ENCODE results near the gene AKR1C3.
"Not testable (repeated sequence)": the region's sequence is repeated elsewhere in the genome, so short reads cannot be mapped to it uniquely, and the experiment has no call there.

Gene AKR1C3

GRCh38 chr10:5094265-5095205, at the start of gene AKR1C3:
Gene AKR1C3, plus strand, starts transcription at chr10:5094414. Its CDS starts 31 bp downstream, at chr10:5094445.
- DNase-seq (ENCODE audit: low read depth), result no peak

- DNase-seq (ENCODE audit: low read depth), result no peak
Observed at GRCh38 chr10:5045095-5045494, 49.1 kb upstream of the AKR1C3 start.

- DNase-seq (ENCODE audit: low read depth), result no peak
Observed at GRCh38 chr10:5046410-5046809, 47.8 kb upstream of the AKR1C3 start.

GRCh38 chr10:5047055-5047454, 47.2 kb upstream of the AKR1C3 start:
- DNase-seq (ENCODE audit: low read depth), result not testable (repeated sequence)

GRCh38 chr10:5047912-5048628, 46.1 kb upstream of the AKR1C3 start:
- no peak for DNase-seq (ENCODE audit: low read depth)

- DNase-seq (ENCODE audit: low read depth), result not testable (repeated sequence)
Observed at GRCh38 chr10:5052951-5053500, 41.2 kb upstream of the AKR1C3 start.

GRCh38 chr10:5054831-5055230, 39.4 kb upstream of the AKR1C3 start:
- not testable (repeated sequence) for DNase-seq (ENCODE audit: low read depth)

- not testable (repeated sequence) for DNase-seq (ENCODE audit: low read depth)
Observed at GRCh38 chr10:5059267-5059666, 34.9 kb upstream of the AKR1C3 start.

- DNase-seq (ENCODE audit: low read depth), result not testable (repeated sequence)
Observed at GRCh38 chr10:5060791-5061190, 33.4 kb upstream of the AKR1C3 start.

- no peak for DNase-seq (ENCODE audit: low read depth)
Observed at GRCh38 chr10:5064656-5065055, 29.6 kb upstream of the AKR1C3 start.

GRCh38 chr10:5068274-5068984, 25.8 kb upstream of the AKR1C3 start:
- DNase-seq (ENCODE audit: low read depth), result no peak

GRCh38 chr10:5070648-5071410, 23.4 kb upstream of the AKR1C3 start:
- no peak for DNase-seq (ENCODE audit: low read depth)

GRCh38 chr10:5071411-5072198, 22.6 kb upstream of the AKR1C3 start:
- DNase-seq (ENCODE audit: low read depth), result no peak

GRCh38 chr10:5073659-5074058, 20.6 kb upstream of the AKR1C3 start:
- DNase-seq (ENCODE audit: low read depth), result no peak

- DNase-seq (ENCODE audit: low read depth), result no peak
Observed at GRCh38 chr10:5076615-5077014, 17.6 kb upstream of the AKR1C3 start.

GRCh38 chr10:5078547-5079180, 15.6 kb upstream of the AKR1C3 start:
- no peak for DNase-seq (ENCODE audit: low read depth)

- DNase-seq (ENCODE audit: low read depth), result no peak
Observed at GRCh38 chr10:5079306-5079830, 14.8 kb upstream of the AKR1C3 start.

GRCh38 chr10:5079836-5080235, 14.4 kb upstream of the AKR1C3 start:
- DNase-seq (ENCODE audit: low read depth), result no peak

GRCh38 chr10:5081091-5081490, 13.1 kb upstream of the AKR1C3 start:
- DNase-seq (ENCODE audit: low read depth), result no peak

All from stimulated activated CD8-positive, alpha-beta memory T cell treated with anti-CD3 and anti-CD28 coated beads, Interleukin-12 subunit alpha, Interleukin-12 subunit beta, amount 100 ng/mL, for 4 hours (primary cell).